CD14-positive monocyte (primary cell): ENCODE results near the gene PSMA6. TPM values are rescaled to one million over a fixed set of nuclear protein-coding genes. Genes with fewer than 3 reads are reported as not detected.
"Not testable (repeated sequence)": the region's sequence is repeated elsewhere in the genome, so short reads cannot be mapped to it uniquely, and the experiment has no call there.

Experiments used
- DNase-seq, 3 donors: peaks; one replicate each; pipeline ENCODE4 v3.0.0-alpha.2; 2011 to 2022
- H2AFZ ChIP-seq: 2 replicates; pipeline ENCODE4 v1.6.0; 2012; ENCODE audit warnings: mild to moderate bottlenecking, low read depth, low read length, inconsistent platforms; ENCODE audit not compliant: insufficient read depth, poor library complexity, severe bottlenecking
- H3K27ac ChIP-seq, 2 donors: 1 replicate in 1 of 2; 2 replicates in 1 of 2; pipeline ENCODE4 v1.5.1; 2012 to 2013; ENCODE audit warnings: low read length in 2 of 2, control low read depth in 1 of 2, inconsistent platforms in 1 of 2, low read depth in 1 of 2, mild to moderate bottlenecking in 1 of 2
- H3K27me3 ChIP-seq, 2 donors: one replicate each; pipeline versions ENCODE4 v1.6.0 to v1.6.1; 2011 to 2013; ENCODE audit warnings: low read length in 2 of 2; ENCODE audit not compliant: control insufficient read depth in 2 of 2, insufficient read depth in 2 of 2
- H3K36me3 ChIP-seq, 2 donors: replicated peaks in 1 of 2; 1 replicate in 1 of 2; 2 replicates in 1 of 2; pipeline versions ENCODE4 v1.5.1 to v1.6.1; 2012 to 2013; ENCODE audit warnings: low read length in 2 of 2, control low read depth in 1 of 2, inconsistent platforms in 1 of 2, mild to moderate bottlenecking in 1 of 2; ENCODE audit not compliant: insufficient read depth in 2 of 2, control insufficient read depth in 1 of 2
- H3K4me1 ChIP-seq, 2 donors: 1 replicate in 1 of 2; 2 replicates in 1 of 2; pipeline versions ENCODE4 v1.5.1 to v1.6.1; 2012 to 2013; ENCODE audit warnings: low read length in 2 of 2, control low read depth in 1 of 2, inconsistent platforms in 1 of 2, mild to moderate bottlenecking in 1 of 2, moderate library complexity in 1 of 2; ENCODE audit not compliant: insufficient read depth in 2 of 2, control insufficient read depth in 1 of 2
- H3K4me2 ChIP-seq: replicated peaks from 2 replicates; pipeline ENCODE3; 2012; ENCODE audit warnings: low read length, moderate library complexity, mild to moderate bottlenecking; ENCODE audit not compliant: poor library complexity, severe bottlenecking; ENCODE audit errors: extremely low read depth
- H3K4me3 ChIP-seq, 3 experiments: fragments of 200-600 bp in 1 of 3; sonication (generic) in 1 of 3; replicated peaks in 1 of 3; 1 replicate in 2 of 3; 2 replicates in 1 of 3; pipeline ENCODE4 v1.5.1; 2011 to 2013; ENCODE audit warnings: low read length in 3 of 3, mild to moderate bottlenecking in 3 of 3, control low read depth in 2 of 3, low read depth in 2 of 3, inconsistent platforms in 1 of 3, moderate library complexity in 1 of 3
- H3K79me2 ChIP-seq: 2 replicates; pipeline ENCODE4 v1.6.0; 2012; ENCODE audit warnings: mild to moderate bottlenecking, control low read depth, inconsistent platforms, low read length, moderate library complexity; ENCODE audit not compliant: insufficient read depth
- H3K9ac ChIP-seq: 2 replicates; pipeline ENCODE4 v1.6.0; 2017; ENCODE audit warnings: low read length, mild to moderate bottlenecking; ENCODE audit not compliant: insufficient read depth, poor library complexity, severe bottlenecking
- H3K9me3 ChIP-seq, 2 donors: replicated peaks in 1 of 2; 1 replicate in 1 of 2; 2 replicates in 1 of 2; pipeline versions ENCODE4 v1.5.1 to v1.6.1; 2012 to 2013; ENCODE audit warnings: low read length in 2 of 2, control low read depth in 1 of 2; ENCODE audit not compliant: control insufficient read depth in 1 of 2, insufficient read depth in 1 of 2
- H4K20me1 ChIP-seq: 2 replicates; pipeline ENCODE4 v1.6.0; 2012; ENCODE audit warnings: mild to moderate bottlenecking, low read length, control low read depth, moderate library complexity; ENCODE audit not compliant: insufficient read depth
- H3K27ac Mint-ChIP-seq, 7 donors: one replicate each; pipeline ENCODE4 v1.8.0; 2020; ENCODE audit warnings: mild to moderate bottlenecking in 7 of 7, mixed read lengths in 7 of 7, moderate library complexity in 6 of 7, inconsistent platforms in 2 of 7
- H3K27me3 Mint-ChIP-seq, 3 donors: one replicate each; pipeline ENCODE4 v1.8.0; 2021 to 2022; ENCODE audit warnings: low read depth in 3 of 3, mild to moderate bottlenecking in 3 of 3, mixed read lengths in 3 of 3, moderate library complexity in 3 of 3, inconsistent platforms in 1 of 3
- H3K36me3 Mint-ChIP-seq, 2 donors: one replicate each; pipeline ENCODE4 v1.8.0; 2020; ENCODE audit warnings: mixed read lengths in 2 of 2, inconsistent platforms in 1 of 2, mild to moderate bottlenecking in 1 of 2
- H3K4me1 Mint-ChIP-seq: one replicate; pipeline ENCODE4 v1.8.0; 2020; ENCODE audit warnings: mild to moderate bottlenecking, mixed read lengths
- H3K4me3 Mint-ChIP-seq, 2 donors: one replicate each; pipeline ENCODE4 v1.8.0; 2020; ENCODE audit warnings: mild to moderate bottlenecking in 2 of 2, mixed read lengths in 2 of 2, moderate library complexity in 1 of 2
- H3K9me3 Mint-ChIP-seq, 7 donors: one replicate each; pipeline ENCODE4 v1.8.0; 2020 to 2022; ENCODE audit warnings: mixed read lengths in 7 of 7, mild to moderate bottlenecking in 6 of 7, moderate library complexity in 6 of 7, inconsistent platforms in 2 of 7
- WGBS: methylation state at CpG from one replicate; pipeline ENCODE4 v1.1.5; 2013; ENCODE audit warnings: missing lambda C conversion rate; ENCODE audit not compliant: insufficient coverage; 5-methylcytosine and 5-hydroxymethylcytosine counted together
- intact Hi-C, 2 donors: fragments of 100-400 bp; cut with micrococcal nuclease; formaldehyde crosslinking; loops; one replicate each; pipeline versions ENCODE4 v1.15.0 to v1.15.1; 2023
- polyA plus RNA-seq, 3 donors: library from polyadenylated mRNA; depleted of rRNA in 1 of 3; unstranded in 2 of 3; stranded (reverse) in 1 of 3; fragments of 300-500 nt in 2 of 3; fragments of >200 nt in 1 of 3; fragmentation: Illumina TruSeq in 2 of 3; gene quantifications; 1 replicate in 2 of 3; 2 replicates in 1 of 3; pipeline ENCODE4 v1.2.3, GENCODE V29; 2012 to 2021
- TF ChIP-seq, protein P1 (sequence below): fragments of 200-600 bp; IDR thresholded peaks from one replicate; pipeline ENCODE4 v1.8.0; 2022; ENCODE audit warnings: antibody characterized with exemption, mild to moderate bottlenecking

PSMA6 gene
- polyA plus RNA-seq, 3 donors = 144 to 572 (median 480) TPM

DNA sequence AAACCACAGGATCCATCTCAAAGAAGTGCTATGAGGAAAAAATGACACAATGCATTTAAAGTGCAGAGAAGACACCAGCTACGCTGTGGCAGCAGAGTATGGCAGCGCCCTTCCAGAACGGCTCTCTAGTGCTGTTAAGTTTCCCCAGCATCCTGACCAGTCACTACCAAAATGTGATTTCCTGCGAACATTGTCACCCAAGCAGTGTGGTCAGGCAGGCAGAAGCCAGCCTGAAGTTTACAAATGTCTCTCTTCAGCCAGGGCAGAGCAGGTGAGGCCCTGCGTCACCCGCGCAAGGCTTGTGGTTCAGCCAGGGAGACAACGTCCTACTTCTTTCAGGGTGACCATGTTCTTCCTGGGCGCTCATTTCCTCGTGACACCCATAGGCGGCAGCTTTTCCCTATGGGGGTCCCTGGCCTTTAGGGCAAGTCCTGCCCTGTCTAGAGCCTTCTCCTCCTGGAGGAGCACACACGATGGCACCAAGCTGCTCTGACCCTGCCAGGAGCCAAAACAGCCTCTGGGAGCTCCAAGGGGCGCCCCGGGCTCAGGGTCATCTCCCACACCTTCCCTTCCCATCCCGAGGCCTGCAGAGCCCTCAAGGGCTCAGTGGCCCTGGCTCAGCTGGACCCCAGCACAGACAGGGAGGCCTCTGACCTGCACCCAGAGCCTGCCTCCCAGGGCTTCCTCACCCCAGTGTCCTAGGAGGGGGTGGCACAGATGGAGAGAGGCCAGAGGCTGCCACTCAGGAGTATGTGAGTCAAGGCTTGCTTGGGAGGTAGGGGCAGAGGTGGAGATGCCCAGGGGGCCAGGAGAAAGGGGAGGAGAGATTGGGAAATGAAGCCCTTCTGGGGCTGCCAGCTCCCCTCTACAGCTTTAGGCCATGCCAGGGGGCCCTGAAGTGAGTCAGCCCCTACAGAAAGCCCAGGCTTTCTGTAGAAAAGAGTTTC lies 41.9 kb downstream of the PSMA6 start:
- H3K36me3 Mint-ChIP-seq = no peaks in the 10 kb centered on the region
- no peak overlapping the region for H3K4me3 Mint-ChIP-seq
- Histone ChIP-seq H4K20me1 (no peaks in the 10 kb centered on the region), H3K9me3 (no peaks in the 10 kb centered on the region), H2AFZ (no peak overlapping the region), H3K36me3 (no peaks in the 10 kb centered on the region), H3K27ac (no peak overlapping the region), H3K9ac (no peak overlapping the region), H3K79me2 (no peaks in the 10 kb centered on the region), H3K4me3 (no peak overlapping the region), H3K4me1 (peaks cover 61 to 62% of the 10 kb centered on the region in 2 donors), H3K27me3 (no peaks in the 10 kb centered on the region), H3K4me2 (no peak overlapping the region)
- intact Hi-C loops = loop anchor here in 1 of 2 donors (5.0 kb wide), 2 partner anchors 33 to 68 kb away; partner anchors contain the start of gene NFKBIA
- H3K9me3 Mint-ChIP-seq = no peaks in the 10 kb centered on the region
- WGBS = 71% methylated on average over 12 of the region's 15 CpGs
- H3K4me1 Mint-ChIP-seq = peaks cover 59% of the 10 kb centered on the region
- TF ChIP-seq, protein P1, sequence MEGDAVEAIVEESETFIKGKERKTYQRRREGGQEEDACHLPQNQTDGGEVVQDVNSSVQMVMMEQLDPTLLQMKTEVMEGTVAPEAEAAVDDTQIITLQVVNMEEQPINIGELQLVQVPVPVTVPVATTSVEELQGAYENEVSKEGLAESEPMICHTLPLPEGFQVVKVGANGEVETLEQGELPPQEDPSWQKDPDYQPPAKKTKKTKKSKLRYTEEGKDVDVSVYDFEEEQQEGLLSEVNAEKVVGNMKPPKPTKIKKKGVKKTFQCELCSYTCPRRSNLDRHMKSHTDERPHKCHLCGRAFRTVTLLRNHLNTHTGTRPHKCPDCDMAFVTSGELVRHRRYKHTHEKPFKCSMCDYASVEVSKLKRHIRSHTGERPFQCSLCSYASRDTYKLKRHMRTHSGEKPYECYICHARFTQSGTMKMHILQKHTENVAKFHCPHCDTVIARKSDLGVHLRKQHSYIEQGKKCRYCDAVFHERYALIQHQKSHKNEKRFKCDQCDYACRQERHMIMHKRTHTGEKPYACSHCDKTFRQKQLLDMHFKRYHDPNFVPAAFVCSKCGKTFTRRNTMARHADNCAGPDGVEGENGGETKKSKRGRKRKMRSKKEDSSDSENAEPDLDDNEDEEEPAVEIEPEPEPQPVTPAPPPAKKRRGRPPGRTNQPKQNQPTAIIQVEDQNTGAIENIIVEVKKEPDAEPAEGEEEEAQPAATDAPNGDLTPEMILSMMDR = no peak
- DNase-seq = peak in 1 of 3 donors; percentile 44
- peak overlapping the region in 4 of 7 donors; percentile 52 to 92 (median 74) for H3K27ac Mint-ChIP-seq
- H3K27me3 Mint-ChIP-seq = peaks cover 0 to 3% (median 0%) of the 10 kb centered on the region in 3 donors

DNA sequence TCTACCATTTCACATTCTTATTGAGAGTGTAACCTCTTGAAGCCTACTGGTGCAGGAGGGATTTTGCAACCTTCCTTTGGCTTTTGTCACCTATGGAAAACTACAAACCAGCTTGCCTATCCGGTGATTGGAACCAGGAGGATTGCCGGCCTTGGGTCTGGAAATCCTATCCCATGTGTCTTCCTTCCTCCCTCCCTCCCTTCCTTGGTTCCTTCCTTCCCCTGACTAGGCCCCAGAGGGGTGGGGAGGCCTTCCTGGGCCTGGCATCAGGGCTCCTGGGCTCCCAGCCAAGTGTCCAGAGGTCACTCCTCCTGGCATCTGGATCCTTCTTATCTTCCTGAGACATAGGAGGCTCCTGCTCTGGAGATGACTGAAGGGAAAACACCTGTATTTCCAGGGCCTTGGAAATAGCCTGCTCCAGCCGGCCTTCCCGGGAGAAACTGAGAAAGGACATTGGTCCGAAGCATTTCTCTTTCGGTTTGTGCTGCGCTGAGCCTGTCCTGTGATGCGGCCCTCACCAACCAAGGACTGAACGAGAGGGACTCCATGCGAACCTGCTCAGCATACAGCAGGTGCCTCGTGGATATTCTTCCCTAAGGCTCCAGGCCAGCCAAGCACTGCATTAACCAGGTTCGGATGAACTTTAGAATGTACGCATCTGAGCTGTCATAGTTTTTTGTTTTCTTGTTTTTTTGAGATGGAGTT lies 43.4 kb downstream of the PSMA6 start:
- H3K4me2 ChIP-seq = no peak overlapping the region
- H3K36me3 Mint-ChIP-seq = no peaks in the 10 kb centered on the region
- H3K27me3 ChIP-seq = no peaks in the 10 kb centered on the region
- no peak overlapping the region for H3K9ac ChIP-seq
- H3K4me3 ChIP-seq = no peak overlapping the region
- H3K4me1 ChIP-seq = peaks cover 76 to 77% of the 10 kb centered on the region in 2 donors
- H3K36me3 ChIP-seq = no peaks in the 10 kb centered on the region
- DNase-seq = no peak
- no peaks in the 10 kb centered on the region for H4K20me1 ChIP-seq
- H3K4me1 Mint-ChIP-seq = peaks cover 74% of the 10 kb centered on the region
- no peaks in the 10 kb centered on the region for H3K79me2 ChIP-seq
- no peaks in the 10 kb centered on the region for H3K9me3 Mint-ChIP-seq
- H3K4me3 Mint-ChIP-seq = no peak overlapping the region
- WGBS = 95% methylated on average over 10 of the region's 13 CpGs
- H3K9me3 ChIP-seq = no peaks in the 10 kb centered on the region
- no peak overlapping the region for H2AFZ ChIP-seq
- TF ChIP-seq, protein P1 = no peak
- H3K27ac ChIP-seq = peak overlapping the region in 1 of 2 donors; percentile 67
- intact Hi-C loops = no loop called here
- H3K27ac Mint-ChIP-seq = peak overlapping the region in 6 of 7 donors; percentile 57 to 93 (median 87)
- H3K27me3 Mint-ChIP-seq = peaks cover 0 to 3% (median 0%) of the 10 kb centered on the region in 3 donors

DNA sequence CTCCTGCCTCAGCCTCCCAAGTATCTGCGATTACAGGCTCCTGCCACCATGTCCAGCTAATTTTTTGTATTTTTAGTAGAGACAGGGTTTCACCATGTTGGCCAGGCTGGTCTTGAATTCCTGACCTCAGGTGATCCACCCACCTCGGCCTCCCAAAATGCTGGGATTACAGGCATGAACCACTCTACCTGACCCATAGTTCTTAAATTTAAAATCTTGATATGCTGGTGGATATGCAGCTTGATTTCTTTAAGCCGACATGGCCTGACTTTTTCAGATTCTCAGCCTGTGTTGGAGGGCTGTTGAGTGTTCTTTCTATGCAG lies 44.0 kb downstream of the PSMA6 start:
- H3K27me3 ChIP-seq, H3K9me3 Mint-ChIP-seq, H3K4me3 ChIP-seq, H3K79me2 ChIP-seq, H3K27me3 Mint-ChIP-seq, DNase-seq, intact Hi-C loops, H4K20me1 ChIP-seq, H2AFZ ChIP-seq, H3K36me3 ChIP-seq, H3K36me3 Mint-ChIP-seq, H3K9ac ChIP-seq, H3K9me3 ChIP-seq, H3K4me2 ChIP-seq: not testable (repeated sequence)
- peak overlapping the region; percentile 8 to 67 for H3K27ac ChIP-seq
- Mint-ChIP-seq H3K4me3 (peak overlapping the region in 1 of 2 donors; percentile 62), H3K27ac (peak overlapping the region; percentile 50 to 93 (median 84)), H3K4me1 (peaks cover 80% of the 10 kb centered on the region)
- H3K4me1 ChIP-seq = peaks cover 82 to 83% of the 10 kb centered on the region in 2 donors
- no CpG with 5 or more reads among the region's 3 CpGs for WGBS
